Endothelial cell of umbilical vein (primary cell): Measurements from ENCODE around the gene SH3PXD2A. TPM values are rescaled to one million over a fixed set of nuclear protein-coding genes. Genes with fewer than 3 reads are reported as not detected.

Experiments
- BruUV-seq: library from RNA; stranded (reverse); fragments of 400-500 nt; replicated peaks from 2 replicates; lab custom pipeline; 2021; lab: Mats Ljungman, UMichigan
- CTCF ChIA-PET: fragments of 300-600, 350-600 bp; sonication (Branson Sonifier 250); formaldehyde crosslinking; loops from one replicate; lab custom pipeline; 2021; ENCODE audit warnings: antibody characterized with exemption, inconsistent platforms; lab: Charles Lee
- POLR2A ChIA-PET: fragments of 300-600, 350-600 bp; sonication (Branson Sonifier 250); formaldehyde crosslinking; loops from one replicate; lab custom pipeline; 2021; ENCODE audit warnings: antibody characterized with exemption, inconsistent platforms; lab: Charles Lee
- DNase-seq: peaks from one replicate; pipeline ENCODE4 v3.0.0-alpha.2; 2011; ENCODE audit warnings: low read depth, low spot score
- FAIRE-seq: peaks from 2 replicates; lab custom pipeline; 2011; peaks lifted over from hg19 to GRCh38; lab: Jason Lieb, UNC
- H2AFZ ChIP-seq: 2 replicates; pipeline ENCODE4 v1.6.0; 2012; ENCODE audit warnings: low read depth, low read length, control low read depth, inconsistent platforms
- H3K27ac ChIP-seq: 2 replicates; pipeline ENCODE4 v1.5.1; 2011; ENCODE audit warnings: low read depth, mild to moderate bottlenecking, control low read depth, low read length, moderate library complexity; ENCODE audit not compliant: insufficient read depth
- H3K27me3 ChIP-seq, 2 experiments: 2 replicates each; pipeline versions ENCODE4 v1.6.0 to v1.6.1; 2011; ENCODE audit warnings: low read length in 2 of 2, mixed read lengths in 1 of 2; ENCODE audit not compliant: control insufficient read depth in 2 of 2, insufficient read depth in 2 of 2
- H3K36me3 ChIP-seq, 2 experiments: 2 replicates in 1 of 2; 3 replicates in 1 of 2; pipeline ENCODE4 v1.5.1; 2011; ENCODE audit warnings: low read length in 2 of 2, mild to moderate bottlenecking in 1 of 2, moderate library complexity in 1 of 2; ENCODE audit not compliant: control insufficient read depth in 2 of 2, insufficient read depth in 2 of 2; ENCODE audit errors: extremely low read depth in 1 of 2
- H3K4me1 ChIP-seq: 3 replicates; pipeline ENCODE4 v1.5.1; 2011; ENCODE audit warnings: mild to moderate bottlenecking, low read length; ENCODE audit not compliant: control insufficient read depth, insufficient read depth; ENCODE audit errors: extremely low read depth
- H3K4me2 ChIP-seq: 2 replicates; pipeline ENCODE4 v1.6.1; 2011; ENCODE audit warnings: low read length, control low read depth, mixed read lengths; ENCODE audit not compliant: insufficient read depth
- H3K4me3 ChIP-seq, 3 experiments: fragments of 200-600 bp in 1 of 3; sonication (generic), shearing (Covaris generic) in 1 of 3; replicated peaks in 1 of 3; 2 replicates each; pipeline ENCODE4 v1.5.1; 2011 to 2016; ENCODE audit warnings: control low read depth in 3 of 3, low read length in 3 of 3, mild to moderate bottlenecking in 2 of 3, inconsistent platforms in 1 of 3, low read depth in 1 of 3, moderate library complexity in 1 of 3; ENCODE audit not compliant: insufficient read depth in 1 of 3
- H3K79me2 ChIP-seq: 2 replicates; pipeline ENCODE4 v1.6.0; 2012; ENCODE audit warnings: low read length, inconsistent platforms; ENCODE audit not compliant: control insufficient read depth, insufficient read depth
- H3K9ac ChIP-seq: replicated peaks from 2 replicates; pipeline ENCODE3; 2011; ENCODE audit warnings: low read length, control low read depth; ENCODE audit not compliant: insufficient read depth; ENCODE audit errors: extremely low read depth
- H3K9me1 ChIP-seq: replicated peaks from 3 replicates; pipeline ENCODE4 v1.6.0; 2011; ENCODE audit warnings: mild to moderate bottlenecking, low read length; ENCODE audit not compliant: control insufficient read depth, insufficient read depth; ENCODE audit errors: extremely low read depth
- H3K9me3 ChIP-seq: replicated peaks from 2 replicates; pipeline ENCODE4 v1.5.1; 2012; ENCODE audit warnings: low read length, inconsistent platforms; ENCODE audit not compliant: control insufficient read depth, insufficient read depth
- H4K20me1 ChIP-seq: replicated peaks from 2 replicates; pipeline ENCODE3; 2011; ENCODE audit warnings: mild to moderate bottlenecking, low read length; ENCODE audit not compliant: control insufficient read depth, insufficient read depth; ENCODE audit errors: extremely low read depth
- CTCF ChIP-seq, 2 donors: IDR thresholded peaks; 1 replicate in 1 of 2; 2 replicates in 1 of 2; pipeline ENCODE4 v1.5.1; 2011; ENCODE audit warnings: low read length in 2 of 2, mild to moderate bottlenecking in 2 of 2, moderate library complexity in 2 of 2, control low read depth in 1 of 2, inconsistent platforms in 1 of 2, low read depth in 1 of 2; ENCODE audit not compliant: insufficient read depth in 1 of 2; ENCODE audit errors: extremely low read depth in 1 of 2
- GATA2 ChIP-seq: IDR thresholded peaks from 2 replicates; pipeline ENCODE4 v1.7.0; 2011; ENCODE audit warnings: low read depth, mild to moderate bottlenecking, moderate library complexity, mixed read lengths, low read length; ENCODE audit not compliant: insufficient read length, insufficient read depth
- JUN ChIP-seq: IDR thresholded peaks from 2 replicates; pipeline ENCODE4 v1.6.1; 2011; ENCODE audit warnings: borderline replicate concordance, low read depth; ENCODE audit not compliant: insufficient read length, insufficient read depth
- MAX ChIP-seq: IDR thresholded peaks from 2 replicates; pipeline ENCODE4 v1.6.1; 2011; ENCODE audit not compliant: insufficient read depth, insufficient read length
- MYC ChIP-seq: IDR thresholded peaks from one replicate; pipeline ENCODE4 v1.6.1; 2011; ENCODE audit warnings: mild to moderate bottlenecking, low read depth, low read length
- POLR2AphosphoS5 ChIP-seq: IDR thresholded peaks from 2 replicates; pipeline ENCODE4 v1.6.1; 2012; ENCODE audit warnings: low read depth, mild to moderate bottlenecking, control low read depth, low read length, moderate library complexity; ENCODE audit not compliant: insufficient read depth
- dilution Hi-C: fragments of 300-500 bp; cut with MboI; formaldehyde crosslinking; loops from one replicate; pipeline ENCODE4 v1.15.0; 2019; ENCODE audit warnings: low sequenced_read_pairs; ENCODE audit not compliant: extremely low pct_ligation_motif_present
- intact Hi-C: fragments of 100-400 bp; cut with micrococcal nuclease; formaldehyde crosslinking; loops from one replicate; pipeline ENCODE4 v1.10.0; 2022
- polyA plus RNA-seq, 4 experiments: library from polyadenylated mRNA; depleted of rRNA in 3 of 4; stranded (reverse) in 3 of 4; unstranded in 1 of 4; fragments of >200 nt; gene quantifications; 2 replicates each; pipeline versions ENCODE4 v1.2.1 to v1.2.3, GENCODE V29; 2011 to 2012; ENCODE audit warnings: missing spikeins in 1 of 4
- total RNA-seq: library from RNA; stranded (reverse); gene quantifications from 2 replicates; pipeline ENCODE4 v1.2.3, GENCODE V29; 2021

Gene SH3PXD2A
- total and polyA plus RNA-seq, 2 donors (not counting 3 experiments of a cell fraction or from before 2014, with no cell fraction given), result 1.4 to 5.1 TPM

- Histone ChIP-seq H3K4me1 (peaks cover 5% of the 10 kb centered on the region), H3K79me2 (no peaks in the 10 kb centered on the region), H3K36me3 (no peaks in the 10 kb centered on the region), H3K9me1 (no peaks in the 10 kb centered on the region), H3K27ac (no peak overlapping the region), H2AFZ (no peak overlapping the region), H4K20me1 (no peaks in the 10 kb centered on the region), H3K9me3 (no peaks in the 10 kb centered on the region), H3K27me3 (no peaks in the 10 kb centered on the region), H3K4me2 (no peak overlapping the region), H3K4me3 (no peak overlapping the region), H3K9ac (no peak overlapping the region)
- dilution Hi-C loops, result no loop called here
- no peak for FAIRE-seq
- no peak for DNase-seq
- POLR2A ChIA-PET, result no interaction called here
- TF ChIP-seq POLR2AphosphoS5, result no peak
- TF ChIP-seq MYC, result no peak
- TF ChIP-seq MAX, result no peak
- no peak for TF ChIP-seq GATA2
- TF ChIP-seq JUN, result no peak
- no peak for TF ChIP-seq CTCF (IDR thresholded peaks at IDR 0.05; ENCODE audit: extremely low read depth in 1 of 2, insufficient read depth in 1 of 2, low read depth in 1 of 2, low read length in 2 of 2)
- no TSS peak for BruUV-seq
- intact Hi-C loops, result no loop called here
- CTCF ChIA-PET, result no interaction called here
These were observed 26.1 kb downstream of the SH3PXD2A start for GRCh38 chr10:103829278-103829677.
